ENCODE results near the gene ZBTB42.

ZBTB42 gene

DNA sequence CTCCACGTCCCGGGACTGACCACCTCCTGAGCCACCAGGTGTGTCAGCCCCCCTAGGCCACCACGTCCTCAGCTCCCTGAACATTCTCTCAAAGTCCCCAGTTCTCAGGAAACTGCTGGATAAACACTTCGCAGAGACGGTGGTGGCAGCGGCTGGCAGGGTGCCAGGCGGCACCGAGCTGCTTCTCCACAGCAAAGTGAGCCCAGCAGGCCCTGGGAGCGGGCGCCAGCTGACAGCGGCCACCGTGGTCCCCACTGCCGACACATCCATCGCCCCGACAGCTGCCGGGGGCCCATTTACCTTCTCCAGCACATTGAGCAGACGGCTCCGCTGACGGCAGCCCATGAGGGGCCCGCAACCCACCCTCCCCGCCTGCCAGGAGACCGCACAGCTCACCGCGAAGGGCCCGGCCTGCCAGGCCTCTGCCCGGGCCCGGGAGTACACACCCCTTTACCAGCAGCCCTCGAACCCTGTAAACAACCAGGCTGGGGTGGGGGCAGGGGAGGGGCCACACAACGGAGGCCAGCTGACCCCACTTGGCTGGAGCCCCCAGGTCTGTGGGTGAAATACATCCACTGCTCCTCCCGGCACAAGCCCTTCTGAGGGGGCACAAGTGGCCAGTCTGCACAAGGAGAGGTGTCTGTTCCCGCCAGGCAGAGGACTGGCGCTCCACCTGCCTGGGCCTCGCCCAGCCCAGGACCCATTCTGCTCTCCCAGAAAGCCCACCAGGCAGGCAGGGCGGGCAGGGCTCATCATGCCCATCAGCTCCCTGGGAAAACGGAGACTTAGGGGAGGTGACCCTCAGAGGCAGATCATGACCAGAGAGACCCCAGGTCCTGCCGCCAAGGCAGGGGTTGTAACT, 15.8 kb upstream of the ZBTB42 start:
- TF ChIP-seq, protein P1, sequence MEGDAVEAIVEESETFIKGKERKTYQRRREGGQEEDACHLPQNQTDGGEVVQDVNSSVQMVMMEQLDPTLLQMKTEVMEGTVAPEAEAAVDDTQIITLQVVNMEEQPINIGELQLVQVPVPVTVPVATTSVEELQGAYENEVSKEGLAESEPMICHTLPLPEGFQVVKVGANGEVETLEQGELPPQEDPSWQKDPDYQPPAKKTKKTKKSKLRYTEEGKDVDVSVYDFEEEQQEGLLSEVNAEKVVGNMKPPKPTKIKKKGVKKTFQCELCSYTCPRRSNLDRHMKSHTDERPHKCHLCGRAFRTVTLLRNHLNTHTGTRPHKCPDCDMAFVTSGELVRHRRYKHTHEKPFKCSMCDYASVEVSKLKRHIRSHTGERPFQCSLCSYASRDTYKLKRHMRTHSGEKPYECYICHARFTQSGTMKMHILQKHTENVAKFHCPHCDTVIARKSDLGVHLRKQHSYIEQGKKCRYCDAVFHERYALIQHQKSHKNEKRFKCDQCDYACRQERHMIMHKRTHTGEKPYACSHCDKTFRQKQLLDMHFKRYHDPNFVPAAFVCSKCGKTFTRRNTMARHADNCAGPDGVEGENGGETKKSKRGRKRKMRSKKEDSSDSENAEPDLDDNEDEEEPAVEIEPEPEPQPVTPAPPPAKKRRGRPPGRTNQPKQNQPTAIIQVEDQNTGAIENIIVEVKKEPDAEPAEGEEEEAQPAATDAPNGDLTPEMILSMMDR (IDR thresholded peaks at IDR 0.05): no peak
- Histone ChIP-seq H3K4me3 (no peak overlapping the region), H3K27ac (no peak overlapping the region)
- DNase-seq (ENCODE audit: low spot score): no peak

DNA sequence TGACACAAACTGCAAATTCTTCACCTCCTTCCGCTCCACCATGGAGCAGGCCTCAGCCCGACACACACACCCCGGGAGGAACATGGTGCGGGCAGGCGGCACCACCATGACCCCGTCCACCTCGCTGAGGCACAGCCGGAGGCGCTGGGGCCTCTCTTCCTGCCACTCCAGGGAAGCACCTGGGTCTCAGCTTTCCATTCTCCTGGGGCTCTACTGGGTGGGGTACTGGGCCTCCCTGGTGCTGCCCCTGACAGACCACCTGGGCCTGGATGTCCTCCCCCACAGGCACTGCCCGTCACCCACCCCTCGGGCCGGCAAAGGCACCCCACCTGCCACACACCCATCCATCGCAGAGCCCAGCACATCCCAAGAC, 15.2 kb upstream of the ZBTB42 start:
- Histone ChIP-seq H3K4me3 (no peak overlapping the region), H3K27ac (peak overlapping the region in 1 of 2 donors; percentile 36)
- TF ChIP-seq, protein P1 (IDR thresholded peaks at IDR 0.05): no peak
- DNase-seq (ENCODE audit: low spot score): no peak

DNA sequence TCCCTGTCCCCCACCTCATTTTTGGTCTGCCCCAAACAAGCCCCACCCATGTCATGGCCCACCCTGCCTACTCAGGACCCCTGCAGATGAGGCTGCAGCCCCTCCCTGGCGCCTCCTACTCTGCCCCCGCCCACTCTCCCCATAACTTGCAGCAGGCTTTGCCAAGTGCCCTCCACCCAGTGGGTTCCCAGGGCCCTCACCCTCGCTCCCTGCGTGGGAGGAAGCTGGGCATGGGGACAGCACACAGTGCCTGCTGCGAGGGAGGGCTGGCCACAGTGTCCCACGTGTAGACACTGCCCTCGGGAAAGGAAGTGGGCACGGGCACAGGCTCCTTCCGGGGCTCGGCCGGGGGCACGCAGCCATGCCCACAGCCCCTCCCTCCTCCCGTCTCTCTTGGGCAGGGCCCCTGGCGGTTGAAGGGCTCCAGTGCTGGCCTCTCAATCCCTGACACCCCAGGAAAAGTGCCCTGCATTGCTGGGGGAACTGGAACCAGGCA, 14.8 kb upstream of the ZBTB42 start:
- peak overlapping the region in 1 of 2 donors; percentile 36 for H3K27ac ChIP-seq
- no peak for DNase-seq (ENCODE audit: low spot score)
- TF ChIP-seq, protein P1 (IDR thresholded peaks at IDR 0.05): no peak
- no peak overlapping the region for H3K4me3 ChIP-seq

DNA sequence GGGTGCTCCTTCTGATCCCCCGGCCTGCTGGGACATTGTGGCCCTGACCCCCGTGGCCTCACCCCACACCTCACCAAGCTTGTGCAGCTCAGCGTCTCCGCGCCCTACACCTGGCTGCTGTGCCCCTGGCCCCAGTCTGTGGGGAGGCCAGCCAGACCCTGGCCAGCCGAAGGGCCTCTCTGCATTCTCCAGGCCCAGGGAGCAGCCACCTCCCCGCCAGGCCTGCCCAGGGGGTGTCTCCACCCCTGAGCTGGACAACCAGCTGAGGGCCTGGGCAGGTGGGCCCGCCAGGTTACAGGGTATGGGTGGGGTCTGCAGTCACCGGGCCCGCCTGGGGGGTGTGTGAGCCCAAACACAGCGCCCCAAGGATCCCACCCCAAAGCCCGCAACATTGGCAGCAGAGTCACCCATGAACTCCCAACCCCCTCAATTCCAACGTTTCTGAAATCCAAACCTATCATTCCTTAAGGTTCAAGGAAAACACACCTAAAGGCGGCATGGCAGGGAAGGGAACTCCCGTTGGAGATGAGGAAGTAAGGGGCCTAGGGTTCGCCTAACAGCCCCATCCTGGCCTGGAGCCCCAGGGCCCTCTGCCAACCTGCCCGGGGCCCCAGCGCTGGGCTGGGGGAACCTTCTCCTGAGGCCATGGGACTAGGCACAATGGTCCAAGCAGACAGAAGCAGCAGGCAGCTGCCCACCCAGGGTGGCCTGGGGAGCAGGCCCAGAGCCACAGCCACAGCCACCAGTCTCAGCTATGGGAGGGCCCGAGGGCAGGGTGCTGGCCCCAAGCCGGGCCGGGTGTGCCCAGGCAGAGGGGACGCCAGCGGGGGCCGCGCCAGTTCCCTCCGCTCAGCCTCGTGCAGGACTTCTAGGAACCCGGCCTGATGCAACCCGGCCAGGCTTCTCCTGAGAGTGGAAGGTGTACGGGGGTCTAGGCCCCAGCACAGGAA, 13.9 kb upstream of the ZBTB42 start:
- Histone ChIP-seq H3K4me3 (no peak overlapping the region), H3K27ac (peak overlapping the region in 1 of 2 donors; percentile 54)
- TF ChIP-seq, protein P1 (IDR thresholded peaks at IDR 0.05): no peak
- no peak for DNase-seq (ENCODE audit: low spot score)

DNA sequence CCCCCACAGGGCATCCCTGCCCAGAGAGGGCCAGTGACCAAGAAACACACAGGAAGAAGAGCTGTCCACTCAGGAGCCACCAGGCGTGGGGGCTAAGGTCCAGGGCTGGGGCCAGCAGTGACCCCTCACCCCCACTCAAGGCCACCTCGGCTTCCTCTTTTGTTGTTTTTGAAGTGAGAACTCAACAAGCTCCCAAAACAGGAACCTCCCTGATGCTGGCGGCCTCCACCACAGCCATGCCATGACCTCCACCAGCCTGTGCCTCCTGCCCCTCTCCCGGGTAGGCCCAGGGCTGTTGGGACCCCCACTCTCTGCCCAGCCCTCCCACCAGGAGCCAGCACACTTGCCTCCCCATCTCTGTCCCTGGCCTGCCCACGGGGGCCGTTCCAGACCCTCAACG, 13.2 kb upstream of the ZBTB42 start:
- no peak for DNase-seq (ENCODE audit: low spot score)
- TF ChIP-seq, protein P1 (IDR thresholded peaks at IDR 0.05): no peak
- peak overlapping the region in 1 of 2 donors; percentile 54 for H3K27ac ChIP-seq
- H3K4me3 ChIP-seq: no peak overlapping the region

DNA sequence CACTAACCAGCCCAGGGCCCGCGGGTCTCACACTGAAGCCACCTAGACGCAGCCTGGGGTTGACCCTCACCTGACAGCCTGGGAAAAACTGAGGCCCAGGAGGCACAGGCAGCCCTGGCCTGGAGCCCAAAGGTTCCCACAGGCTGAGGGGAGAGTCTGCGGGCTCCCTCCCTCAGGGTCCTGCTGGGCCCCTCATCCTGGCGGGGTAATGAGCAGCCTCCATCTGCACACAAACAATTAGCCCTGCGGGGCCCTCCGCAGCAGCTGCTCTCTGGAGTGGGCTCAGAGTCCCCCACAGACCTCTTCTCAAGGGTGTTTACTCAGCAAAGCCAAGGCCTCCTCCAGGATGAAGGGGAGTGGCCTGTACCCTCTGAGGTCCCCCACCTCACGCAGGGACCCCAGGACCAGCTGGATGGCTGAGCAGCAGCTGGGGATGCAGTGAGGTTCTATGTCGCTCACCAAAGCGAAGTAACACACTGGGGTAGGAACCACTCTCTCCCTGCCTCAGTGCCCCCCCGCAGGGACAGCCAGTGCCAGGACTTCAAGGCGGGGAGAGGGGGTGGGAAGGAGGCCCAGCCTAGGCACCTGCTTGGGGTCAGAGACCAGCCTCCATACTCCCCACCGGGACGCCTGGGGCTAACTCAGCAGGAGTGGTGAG, 12.6 kb upstream of the ZBTB42 start:
- no peak overlapping the region for H3K4me3 ChIP-seq
- peak overlapping the region in 1 of 2 donors; percentile 54 for H3K27ac ChIP-seq
- TF ChIP-seq, protein P1 (IDR thresholded peaks at IDR 0.05): no peak
- no peak for DNase-seq (ENCODE audit: low spot score)

Measured in coronary artery (tissue), 2 donors.